GM23338 (cell line): ENCODE measurements around the gene SYT9. TPM values are rescaled to one million over a fixed set of nuclear protein-coding genes. Genes with fewer than 3 reads are reported as not detected.

Experiments used
- ATAC-seq: fragments of 200-7000 bp; cut with Tn5 transposase; 3 replicates; pipeline ENCODE4 v1.9.1; 2020
- DNase-seq: peaks from one replicate; pipeline ENCODE4 v3.0.0-alpha.2; 2015; ENCODE audit warnings: low spot score
- H2AFZ ChIP-seq: fragments of 200-600 bp; sonication (generic); 2 replicates; pipeline ENCODE4 v1.8.0; 2016; ENCODE audit warnings: antibody characterized with exemption, mild to moderate bottlenecking, moderate library complexity
- H3F3A ChIP-seq: fragments of 200-600 bp; sonication (generic); replicated peaks from 2 replicates; pipeline ENCODE4 v1.8.0; 2017; ENCODE audit warnings: antibody characterized with exemption, mixed run types, low read depth
- H3K27ac ChIP-seq: fragments of 200-600 bp; sonication (generic); 2 replicates; pipeline ENCODE4 v1.6.1; 2016; ENCODE audit warnings: low read depth
- H3K27me3 ChIP-seq: fragments of 200-600 bp; sonication (generic); 2 replicates; pipeline ENCODE4 v1.8.0; 2016; ENCODE audit warnings: mild to moderate bottlenecking, mixed run types, moderate library complexity; ENCODE audit not compliant: insufficient read depth
- H3K36me3 ChIP-seq: fragments of 200-600 bp; sonication (generic); 2 replicates; pipeline ENCODE4 v1.8.0; 2016; ENCODE audit warnings: mild to moderate bottlenecking; ENCODE audit not compliant: insufficient read depth
- H3K4me1 ChIP-seq: fragments of 200-600 bp; sonication (generic); 2 replicates; pipeline ENCODE4 v1.8.0; 2016; ENCODE audit warnings: mild to moderate bottlenecking, moderate library complexity; ENCODE audit not compliant: insufficient read depth
- H3K4me2 ChIP-seq: fragments of 200-600 bp; sonication (generic); 2 replicates; pipeline ENCODE4 v1.7.1; 2017; ENCODE audit warnings: mixed run types
- H3K4me3 ChIP-seq: fragments of 200-600 bp; sonication (generic); 2 replicates; pipeline ENCODE4 v1.6.1; 2016; ENCODE audit warnings: mixed run types
- H3K79me2 ChIP-seq: fragments of 200-600 bp; sonication (generic); replicated peaks from 2 replicates; pipeline ENCODE4 v1.8.0; 2017; ENCODE audit warnings: mild to moderate bottlenecking; ENCODE audit not compliant: insufficient read depth
- H3K9me2 ChIP-seq: fragments of 200-600 bp; sonication (generic); 2 replicates; pipeline ENCODE4 v1.8.0; 2017; ENCODE audit not compliant: insufficient read depth
- H4K20me1 ChIP-seq: fragments of 200-600 bp; sonication (generic); replicated peaks from 2 replicates; pipeline ENCODE4 v1.8.0; 2017; ENCODE audit warnings: mild to moderate bottlenecking; ENCODE audit not compliant: insufficient read depth
- H3K27ac Mint-ChIP-seq: 2 replicates; pipeline ENCODE4 v1.8.0; 2020; ENCODE audit warnings: inconsistent platforms, mild to moderate bottlenecking, moderate library complexity, mixed read lengths
- H3K27me3 Mint-ChIP-seq: 3 replicates; pipeline ENCODE4 v1.8.0; 2022; ENCODE audit warnings: low read depth, mild to moderate bottlenecking, moderate library complexity, mixed read lengths, inconsistent platforms; ENCODE audit not compliant: insufficient read depth, poor library complexity
- H3K36me3 Mint-ChIP-seq: 3 replicates; pipeline ENCODE4 v1.8.0; 2021; ENCODE audit warnings: low read depth, mild to moderate bottlenecking, inconsistent platforms, moderate library complexity, mixed read lengths
- H3K4me1 Mint-ChIP-seq: 3 replicates; pipeline ENCODE4 v1.8.0; 2020; ENCODE audit warnings: mild to moderate bottlenecking, inconsistent platforms, mixed read lengths
- H3K4me3 Mint-ChIP-seq: 3 replicates; pipeline ENCODE4 v1.8.0; 2021; ENCODE audit warnings: moderate library complexity, mild to moderate bottlenecking, inconsistent platforms, mixed read lengths
- H3K9me3 Mint-ChIP-seq: 3 replicates; pipeline ENCODE4 v1.8.0; 2020; ENCODE audit warnings: moderate library complexity, mild to moderate bottlenecking, inconsistent platforms, mixed read lengths
- CREB1 ChIP-seq: fragments of 250-450 bp; sonication (Bioruptor Pico); IDR thresholded peaks from 2 replicates; pipeline ENCODE4 v1.5.0; 2020; ENCODE audit warnings: low read depth, mild to moderate bottlenecking, moderate library complexity
- EZH2phosphoT487 ChIP-seq: fragments of 200-600 bp; sonication (generic); IDR thresholded peaks from one replicate; pipeline ENCODE4 v1.8.1; 2018; ENCODE audit warnings: antibody characterized with exemption; ENCODE audit not compliant: unreplicated experiment
- JUNB ChIP-seq: IDR thresholded peaks from one replicate; pipeline ENCODE4 v1.6.1; 2016; ENCODE audit warnings: antibody characterized with exemption; ENCODE audit not compliant: unreplicated experiment
- NANOG ChIP-seq: IDR thresholded peaks from 2 replicates; pipeline ENCODE4 v1.6.1; 2016; ENCODE audit warnings: antibody characterized with exemption, borderline replicate concordance
- POLR2AphosphoS5 ChIP-seq: IDR thresholded peaks from 2 replicates; pipeline ENCODE4 v1.6.1; 2016; ENCODE audit warnings: antibody characterized with exemption, low read depth
- REST ChIP-seq: IDR thresholded peaks from one replicate; pipeline ENCODE4 v1.6.1; 2018; ENCODE audit warnings: antibody characterized with exemption; ENCODE audit not compliant: unreplicated experiment
- ZNF114 ChIP-seq: fragments of 250-450 bp; sonication (Bioruptor Pico); IDR thresholded peaks from 2 replicates; pipeline ENCODE4 v1.5.0; 2020; ENCODE audit warnings: mild to moderate bottlenecking, moderate library complexity
- ZNF331 ChIP-seq: fragments of 250-450 bp; sonication (Bioruptor Pico); IDR thresholded peaks from 2 replicates; pipeline ENCODE4 v1.5.0; 2020; ENCODE audit warnings: low read depth, mild to moderate bottlenecking, moderate library complexity
- polyA plus RNA-seq: library from polyadenylated mRNA; unstranded; fragments of >200 nt; fragmentation: Nextera tagmentation; extraction: Ambion mirVana; gene quantifications from 2 replicates; pipeline ENCODE4 v1.2.1, GENCODE V29; 2016
- total RNA-seq: library from RNA; depleted of rRNA; stranded (reverse); fragments of >200 nt; shearing (Covaris generic); gene quantifications from 2 replicates; pipeline ENCODE4 v1.2.3, GENCODE V29; 2014

SYT9 gene
- total and polyA plus RNA-seq, 2 experiments from 2014 or later = 0.91 to 2.4 TPM

- TF ChIP-seq REST (no peak), NANOG (no peak), JUNB (no peak), ZNF114 (CRISPR knock-in tag) (no peak)
These were observed 131.7 kb downstream of the SYT9 start (continued) for GRCh38 chr11:7383406-7383805.

GRCh38 chr11:7384691-7385090, 133.0 kb downstream of the SYT9 start:
- Mint-ChIP-seq H3K36me3 (no peaks in the 10 kb centered on the region), H3K4me1 (no peaks in the 10 kb centered on the region), H3K27me3 (no peaks in the 10 kb centered on the region), H3K4me3 (no peak overlapping the region), H3K27ac (no peak overlapping the region), H3K9me3 (no peaks in the 10 kb centered on the region)
- H3K4me1 ChIP-seq = no peaks in the 10 kb centered on the region
- no peaks in the 10 kb centered on the region for H3K36me3 ChIP-seq
- no peaks in the 10 kb centered on the region for H3F3A ChIP-seq
- TF ChIP-seq ZNF114 (CRISPR knock-in tag) (no peak), CREB1 (CRISPR knock-in tag) (no peak), ZNF331 (no peak), REST (no peak), EZH2phosphoT487 (no peak), POLR2AphosphoS5 (no peak)
- H3K79me2 ChIP-seq = no peaks in the 10 kb centered on the region
- DNase-seq (no peak), ATAC-seq (no peak)
- no peak overlapping the region for H3K27ac ChIP-seq
- no peak overlapping the region for H3K4me3 ChIP-seq
- no peaks in the 10 kb centered on the region for H4K20me1 ChIP-seq
- H3K9me2 ChIP-seq = no peaks in the 10 kb centered on the region
- H2AFZ ChIP-seq = no peak overlapping the region
- H3K4me2 ChIP-seq = no peak overlapping the region
- no peaks in the 10 kb centered on the region for H3K27me3 ChIP-seq
